SU-DHL-6 (cell line): ENCODE results near the gene ADARB2.

Experiments
- H2AFZ ChIP-seq: fragments of 200-600 bp; sonication (generic); 2 replicates; pipeline ENCODE4 v1.6.1; 2014; ENCODE audit warnings: low read depth, mild to moderate bottlenecking, moderate library complexity, mixed read lengths, antibody characterized with exemption, low read length; ENCODE audit not compliant: severe bottlenecking
- H3F3A ChIP-seq: fragments of 200-600 bp; shearing (Covaris generic); 2 replicates; pipeline ENCODE4 v1.6.0; 2016; ENCODE audit warnings: antibody characterized with exemption, mild to moderate bottlenecking; ENCODE audit not compliant: insufficient read depth
- H3K27ac ChIP-seq: fragments of 200-600 bp; sonication (generic); 2 replicates; pipeline ENCODE4 v1.5.1; 2016; ENCODE audit warnings: low read depth, mild to moderate bottlenecking, low read length, moderate library complexity, mixed read lengths
- H3K27me3 ChIP-seq: fragments of 200-600 bp; sonication (generic), shearing (Covaris generic); 2 replicates; pipeline ENCODE4 v1.6.0; 2014; ENCODE audit warnings: mild to moderate bottlenecking, low read length
- H3K36me3 ChIP-seq: fragments of 200-600 bp; sonication (generic); 2 replicates; pipeline ENCODE4 v1.6.1; 2014; ENCODE audit warnings: mild to moderate bottlenecking, low read length, mixed read lengths
- H3K4me2 ChIP-seq: fragments of 300-600, 200-600 bp; shearing (Covaris generic), sonication (generic); 2 replicates; pipeline ENCODE4 v1.6.0; 2014; ENCODE audit warnings: low read length, low read depth, mild to moderate bottlenecking; ENCODE audit not compliant: poor library complexity, severe bottlenecking
- H3K4me3 ChIP-seq: fragments of 200-600 bp; sonication (generic); 2 replicates; pipeline ENCODE4 v1.5.1; 2014; ENCODE audit warnings: antibody characterized with exemption, low read length, mild to moderate bottlenecking, mixed read lengths; ENCODE audit not compliant: insufficient read depth, poor library complexity, severe bottlenecking
- H3K79me2 ChIP-seq: fragments of 200-600 bp; sonication (generic); 2 replicates; pipeline ENCODE4 v1.6.1; 2014; ENCODE audit warnings: mild to moderate bottlenecking, low read length, moderate library complexity; ENCODE audit not compliant: insufficient read depth
- H3K9ac ChIP-seq: fragments of 200-600 bp; sonication (generic); 2 replicates; pipeline ENCODE4 v1.7.0; 2014; ENCODE audit warnings: mild to moderate bottlenecking, low read length
- H3K9me2 ChIP-seq: fragments of 200-600 bp; sonication (generic); replicated peaks from 2 replicates; pipeline ENCODE4 v1.6.1; 2014; ENCODE audit warnings: low read length; ENCODE audit not compliant: insufficient read depth
- H3K9me3 ChIP-seq: fragments of 200-600 bp; sonication (generic); 2 replicates; pipeline ENCODE4 v1.6.1; 2014; ENCODE audit warnings: low read length, mixed read lengths; ENCODE audit not compliant: insufficient read depth
- H4K20me1 ChIP-seq: fragments of 200-600 bp; sonication (generic); 2 replicates; pipeline ENCODE4 v1.6.1; 2014; ENCODE audit warnings: low read depth, mild to moderate bottlenecking, antibody characterized with exemption, low read length, moderate library complexity, mixed read lengths
- CTCF ChIP-seq: fragments of 200-600 bp; sonication (generic); IDR thresholded peaks from one replicate; pipeline ENCODE4 v1.5.1; 2017; ENCODE audit warnings: antibody characterized with exemption, mild to moderate bottlenecking, low read length, moderate library complexity; ENCODE audit not compliant: insufficient read depth, poor library complexity, severe bottlenecking
- EZH2phosphoT487 ChIP-seq: fragments of 200-600 bp; sonication (generic), shearing (Covaris generic); conservative IDR thresholded peaks from 2 replicates; pipeline ENCODE4 v1.6.1; 2018; ENCODE audit warnings: mild to moderate bottlenecking, antibody characterized with exemption, low read length, moderate library complexity, mixed read lengths

The ADARB2 gene

GRCh38 chr10:1611936-1612550, 125.3 kb downstream of the ADARB2 start:
- TF ChIP-seq CTCF (no peak), EZH2phosphoT487 (no peak)
- no peak overlapping the region for H3K4me2 ChIP-seq

GRCh38 chr10:1610986-1611770, 126.1 kb downstream of the ADARB2 start:
- Histone ChIP-seq H2AFZ (no peak overlapping the region), H3K27ac (no peak overlapping the region), H3K79me2 (no peaks in the 10 kb centered on the region), H3K9ac (no peak overlapping the region), H3K36me3 (no peaks in the 10 kb centered on the region), H3F3A (no peaks in the 10 kb centered on the region), H3K4me3 (no peak overlapping the region), H3K4me2 (no peak overlapping the region), H3K9me2 (no peaks in the 10 kb centered on the region), H3K27me3 (no peaks in the 10 kb centered on the region), H3K9me3 (no peaks in the 10 kb centered on the region), H4K20me1 (no peaks in the 10 kb centered on the region)
- TF ChIP-seq EZH2phosphoT487 = no peak
- no peak for TF ChIP-seq CTCF

More at GRCh38 chr10:1611936-1612550, 125.3 kb downstream of the ADARB2 start:
- Histone ChIP-seq H3F3A (no peaks in the 10 kb centered on the region), H3K27ac (no peak overlapping the region), H3K36me3 (no peaks in the 10 kb centered on the region), H3K9ac (no peak overlapping the region), H2AFZ (no peak overlapping the region), H3K27me3 (no peaks in the 10 kb centered on the region), H3K9me3 (no peaks in the 10 kb centered on the region), H3K9me2 (no peaks in the 10 kb centered on the region), H3K79me2 (no peaks in the 10 kb centered on the region), H4K20me1 (no peaks in the 10 kb centered on the region), H3K4me3 (no peak overlapping the region)

- Histone ChIP-seq H4K20me1 (no peaks in the 10 kb centered on the region), H3K27ac (no peak overlapping the region), H3F3A (no peaks in the 10 kb centered on the region), H3K4me2 (no peak overlapping the region), H3K79me2 (no peaks in the 10 kb centered on the region), H3K4me3 (no peak overlapping the region), H3K9me3 (no peaks in the 10 kb centered on the region), H3K27me3 (no peaks in the 10 kb centered on the region), H3K36me3 (no peaks in the 10 kb centered on the region), H3K9ac (no peak overlapping the region), H3K9me2 (no peaks in the 10 kb centered on the region), H2AFZ (no peak overlapping the region)
- no peak for TF ChIP-seq EZH2phosphoT487
Measured at GRCh38 chr10:1609648-1609970, 127.7 kb downstream of the ADARB2 start.
